ENCODE data around the gene CCNF. TPM values are rescaled to one million over a fixed set of nuclear protein-coding genes. Genes with fewer than 3 reads are reported as not detected.
A peak's percentile ranks its signal among the peaks of the same experiment; 100 is the strongest.

Gene CCNF
- total RNA-seq, 1 experiment from 2014 or later = 35.8 TPM

DNA sequence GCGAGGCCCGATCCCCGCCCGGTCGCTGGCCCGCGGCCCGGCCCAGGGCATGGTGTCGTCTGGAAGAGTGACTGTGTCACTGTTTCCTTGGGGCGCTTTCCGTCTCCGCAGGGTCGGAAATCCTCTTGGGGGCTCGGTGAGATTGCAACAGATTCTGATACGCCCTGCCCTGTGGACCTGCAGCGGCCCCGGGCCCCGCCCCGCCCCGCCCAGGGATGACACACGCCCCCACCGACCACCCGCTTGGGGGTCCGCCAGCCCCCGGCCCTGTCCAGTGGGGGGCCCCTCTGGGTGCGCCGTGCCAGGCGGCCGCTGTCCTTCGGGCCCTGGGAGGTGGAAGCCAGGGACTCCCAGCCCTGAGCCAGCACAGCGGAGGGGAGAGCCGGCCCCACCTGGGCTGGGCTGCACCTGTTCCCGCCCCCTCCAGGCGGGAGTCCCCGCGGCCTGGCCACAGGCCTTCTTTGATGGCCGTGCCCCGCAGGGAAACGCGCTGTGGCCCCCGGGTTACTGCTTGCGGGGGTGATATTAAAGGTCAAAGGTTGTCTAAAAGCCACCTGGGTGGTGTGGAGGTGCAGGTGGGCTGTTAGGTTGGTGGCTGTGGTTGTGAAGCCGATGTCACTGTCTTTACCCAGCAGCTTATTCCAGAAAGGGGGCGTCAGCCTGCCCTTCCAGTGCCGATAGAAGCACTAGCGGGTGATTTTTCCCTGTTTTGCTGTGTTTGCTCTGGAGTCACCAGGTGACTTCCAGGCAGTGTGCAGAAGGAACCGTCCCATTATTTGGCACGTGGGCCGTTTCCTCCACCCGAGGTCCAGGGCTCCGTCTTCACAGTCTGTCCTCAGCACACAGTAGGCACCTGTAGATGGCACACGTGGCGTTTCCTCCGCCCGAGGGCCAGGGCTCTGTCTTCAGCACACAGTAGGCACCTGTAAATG lies 46.4 kb downstream of the CCNF start:
- TF ChIP-seq, protein P1, sequence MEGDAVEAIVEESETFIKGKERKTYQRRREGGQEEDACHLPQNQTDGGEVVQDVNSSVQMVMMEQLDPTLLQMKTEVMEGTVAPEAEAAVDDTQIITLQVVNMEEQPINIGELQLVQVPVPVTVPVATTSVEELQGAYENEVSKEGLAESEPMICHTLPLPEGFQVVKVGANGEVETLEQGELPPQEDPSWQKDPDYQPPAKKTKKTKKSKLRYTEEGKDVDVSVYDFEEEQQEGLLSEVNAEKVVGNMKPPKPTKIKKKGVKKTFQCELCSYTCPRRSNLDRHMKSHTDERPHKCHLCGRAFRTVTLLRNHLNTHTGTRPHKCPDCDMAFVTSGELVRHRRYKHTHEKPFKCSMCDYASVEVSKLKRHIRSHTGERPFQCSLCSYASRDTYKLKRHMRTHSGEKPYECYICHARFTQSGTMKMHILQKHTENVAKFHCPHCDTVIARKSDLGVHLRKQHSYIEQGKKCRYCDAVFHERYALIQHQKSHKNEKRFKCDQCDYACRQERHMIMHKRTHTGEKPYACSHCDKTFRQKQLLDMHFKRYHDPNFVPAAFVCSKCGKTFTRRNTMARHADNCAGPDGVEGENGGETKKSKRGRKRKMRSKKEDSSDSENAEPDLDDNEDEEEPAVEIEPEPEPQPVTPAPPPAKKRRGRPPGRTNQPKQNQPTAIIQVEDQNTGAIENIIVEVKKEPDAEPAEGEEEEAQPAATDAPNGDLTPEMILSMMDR (IDR thresholded peaks at IDR 0.05) = no peak
- TF ChIP-seq TCF7L2 (IDR thresholded peaks at IDR 0.05; ENCODE audit: low read depth, low read length) (no peak), SIN3A (IDR thresholded peaks at IDR 0.05; ENCODE audit: borderline replicate concordance, insufficient read depth, low read depth, low read length) (no peak), POLR2AphosphoS5 (IDR thresholded peaks at IDR 0.05; ENCODE audit: low read depth, low read length) (no peak)
- TF ChIP-seq, protein P2, sequence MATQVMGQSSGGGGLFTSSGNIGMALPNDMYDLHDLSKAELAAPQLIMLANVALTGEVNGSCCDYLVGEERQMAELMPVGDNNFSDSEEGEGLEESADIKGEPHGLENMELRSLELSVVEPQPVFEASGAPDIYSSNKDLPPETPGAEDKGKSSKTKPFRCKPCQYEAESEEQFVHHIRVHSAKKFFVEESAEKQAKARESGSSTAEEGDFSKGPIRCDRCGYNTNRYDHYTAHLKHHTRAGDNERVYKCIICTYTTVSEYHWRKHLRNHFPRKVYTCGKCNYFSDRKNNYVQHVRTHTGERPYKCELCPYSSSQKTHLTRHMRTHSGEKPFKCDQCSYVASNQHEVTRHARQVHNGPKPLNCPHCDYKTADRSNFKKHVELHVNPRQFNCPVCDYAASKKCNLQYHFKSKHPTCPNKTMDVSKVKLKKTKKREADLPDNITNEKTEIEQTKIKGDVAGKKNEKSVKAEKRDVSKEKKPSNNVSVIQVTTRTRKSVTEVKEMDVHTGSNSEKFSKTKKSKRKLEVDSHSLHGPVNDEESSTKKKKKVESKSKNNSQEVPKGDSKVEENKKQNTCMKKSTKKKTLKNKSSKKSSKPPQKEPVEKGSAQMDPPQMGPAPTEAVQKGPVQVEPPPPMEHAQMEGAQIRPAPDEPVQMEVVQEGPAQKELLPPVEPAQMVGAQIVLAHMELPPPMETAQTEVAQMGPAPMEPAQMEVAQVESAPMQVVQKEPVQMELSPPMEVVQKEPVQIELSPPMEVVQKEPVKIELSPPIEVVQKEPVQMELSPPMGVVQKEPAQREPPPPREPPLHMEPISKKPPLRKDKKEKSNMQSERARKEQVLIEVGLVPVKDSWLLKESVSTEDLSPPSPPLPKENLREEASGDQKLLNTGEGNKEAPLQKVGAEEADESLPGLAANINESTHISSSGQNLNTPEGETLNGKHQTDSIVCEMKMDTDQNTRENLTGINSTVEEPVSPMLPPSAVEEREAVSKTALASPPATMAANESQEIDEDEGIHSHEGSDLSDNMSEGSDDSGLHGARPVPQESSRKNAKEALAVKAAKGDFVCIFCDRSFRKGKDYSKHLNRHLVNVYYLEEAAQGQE (IDR thresholded peaks at IDR 0.05; ENCODE audit: insufficient read depth in 1 of 2, low read depth in 2 of 2, low read length in 1 of 2) = no peak
- ChIA-PET POLR2A (interaction anchor here (0.7 kb wide), 1 partner anchor 19 kb away, joined by 8 read pairs; no protein-coding TSS in a partner anchor), CTCF (interaction anchor here (0.6 to 0.9 kb wide), 3 partner anchors 16 to 37 kb away, joined by 3 read pairs; no protein-coding TSS in a partner anchor)
- Histone ChIP-seq H3K4me3 (ENCODE audit: low read depth in 2 of 2, low read length in 2 of 2) (peak overlapping the region; percentile 58 to 60), H3K27me3 (ENCODE audit: control insufficient read depth, insufficient read depth, low read length) (no peaks in the 10 kb centered on the region), H3K4me1 (ENCODE audit: control insufficient read depth, insufficient read depth, low read length) (peaks cover 35% of the 10 kb centered on the region), H3K9me3 (ENCODE audit: control insufficient read depth, insufficient read depth, low read depth, low read length) (no peaks in the 10 kb centered on the region), H3K36me3 (ENCODE audit: control insufficient read depth, insufficient read depth, low read length) (no peaks in the 10 kb centered on the region; the same call in 1 of the 2 replicates), H3K27ac (ENCODE audit: low read length) (peak overlapping the region; percentile 29; the same call in 1 of the 2 replicates)
- in situ Hi-C loops (cut with HindIII; ENCODE audit: low pct_unique_long_range_greater_than_20kb, low sequenced_read_pairs) = no loop called here
- BruUV-seq (replicated peaks) = no TSS peak
- no peak for ATAC-seq
- intact Hi-C loops (cut with micrococcal nuclease; ENCODE audit: unreplicated experiment) = no loop called here
- DNase-seq (ENCODE audit: low read depth, low spot score) = no peak

DNA sequence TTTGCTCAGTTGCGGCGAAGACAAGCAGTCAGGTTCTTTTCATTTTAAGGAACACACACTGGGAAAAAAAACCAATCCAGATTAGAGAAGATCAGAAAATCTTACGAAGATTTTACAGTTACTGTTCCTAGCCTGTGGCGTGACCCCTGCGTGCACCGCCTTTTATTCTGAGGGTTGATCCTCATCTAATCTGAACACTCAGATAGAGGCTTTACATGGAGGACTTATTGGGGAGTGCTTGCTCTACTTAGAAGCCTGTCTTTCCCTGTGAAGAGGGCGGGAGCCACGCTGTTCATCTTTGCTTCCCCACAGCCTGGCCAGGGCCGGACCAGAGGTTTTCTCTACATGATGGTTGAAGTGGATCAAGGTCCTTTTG lies 47.1 kb downstream of the CCNF start:
- in situ Hi-C loops (cut with HindIII; ENCODE audit: low pct_unique_long_range_greater_than_20kb, low sequenced_read_pairs) = no loop called here
- peaks cover 33% of the 10 kb centered on the region for H3K4me1 ChIP-seq (ENCODE audit: control insufficient read depth, insufficient read depth, low read length)
- no peaks in the 10 kb centered on the region; the same call in 1 of the 2 replicates for H3K36me3 ChIP-seq (ENCODE audit: control insufficient read depth, insufficient read depth, low read length)
- intact Hi-C loops (cut with micrococcal nuclease; ENCODE audit: unreplicated experiment) = no loop called here
- H3K9me3 ChIP-seq (ENCODE audit: control insufficient read depth, insufficient read depth, low read depth, low read length) = no peaks in the 10 kb centered on the region
- BruUV-seq (replicated peaks) = no TSS peak
- TF ChIP-seq POLR2AphosphoS5 (IDR thresholded peaks at IDR 0.05; ENCODE audit: low read depth, low read length) (no peak), SIN3A (IDR thresholded peaks at IDR 0.05; ENCODE audit: borderline replicate concordance, insufficient read depth, low read depth, low read length) (no peak), TCF7L2 (IDR thresholded peaks at IDR 0.05; ENCODE audit: low read depth, low read length) (no peak)
- TF ChIP-seq, protein P1 (IDR thresholded peaks at IDR 0.05) = no peak
- TF ChIP-seq, protein P2 (IDR thresholded peaks at IDR 0.05; ENCODE audit: insufficient read depth in 1 of 2, low read depth in 2 of 2, low read length in 1 of 2) = no peak
- H3K27me3 ChIP-seq (ENCODE audit: control insufficient read depth, insufficient read depth, low read length) = no peaks in the 10 kb centered on the region
- no peak for DNase-seq (ENCODE audit: low read depth, low spot score)
- H3K27ac ChIP-seq (ENCODE audit: low read length) = peak overlapping the region; percentile 29; the same call in 1 of the 2 replicates
- H3K4me3 ChIP-seq (ENCODE audit: low read depth in 2 of 2, low read length in 2 of 2) = peak overlapping the region; percentile 58 to 60; a peak in 2 of 4 replicates
- ATAC-seq = no peak
- ChIA-PET CTCF (no interaction called here), POLR2A (no interaction called here)

Measured in Panc1 (cell line).